ENCODE data around the gene JARID2.

Gene JARID2

DNA sequence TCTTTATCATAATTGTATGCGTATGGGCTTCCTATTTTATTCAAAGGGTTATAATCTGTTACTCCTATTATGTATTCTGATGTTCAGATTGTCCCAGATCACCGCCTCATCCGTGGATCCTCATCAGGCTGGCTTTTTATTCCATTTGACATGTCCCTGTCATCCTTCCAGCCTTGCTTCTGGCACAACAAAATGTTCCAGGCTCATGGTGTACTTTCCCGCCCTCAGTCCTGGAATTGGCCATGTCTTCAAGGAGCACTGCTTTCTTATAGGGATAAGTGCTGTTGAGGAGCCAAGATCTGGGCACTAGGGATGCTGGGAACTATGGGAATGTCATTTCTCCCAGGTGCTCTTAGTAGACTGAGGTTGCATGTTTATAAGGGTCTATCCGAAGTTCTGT is 207.8 kb downstream of the JARID2 start:
- no peak overlapping the region for H3K4me3 ChIP-seq (ENCODE audit: low read depth, low read length)
- TF ChIP-seq, protein P1, sequence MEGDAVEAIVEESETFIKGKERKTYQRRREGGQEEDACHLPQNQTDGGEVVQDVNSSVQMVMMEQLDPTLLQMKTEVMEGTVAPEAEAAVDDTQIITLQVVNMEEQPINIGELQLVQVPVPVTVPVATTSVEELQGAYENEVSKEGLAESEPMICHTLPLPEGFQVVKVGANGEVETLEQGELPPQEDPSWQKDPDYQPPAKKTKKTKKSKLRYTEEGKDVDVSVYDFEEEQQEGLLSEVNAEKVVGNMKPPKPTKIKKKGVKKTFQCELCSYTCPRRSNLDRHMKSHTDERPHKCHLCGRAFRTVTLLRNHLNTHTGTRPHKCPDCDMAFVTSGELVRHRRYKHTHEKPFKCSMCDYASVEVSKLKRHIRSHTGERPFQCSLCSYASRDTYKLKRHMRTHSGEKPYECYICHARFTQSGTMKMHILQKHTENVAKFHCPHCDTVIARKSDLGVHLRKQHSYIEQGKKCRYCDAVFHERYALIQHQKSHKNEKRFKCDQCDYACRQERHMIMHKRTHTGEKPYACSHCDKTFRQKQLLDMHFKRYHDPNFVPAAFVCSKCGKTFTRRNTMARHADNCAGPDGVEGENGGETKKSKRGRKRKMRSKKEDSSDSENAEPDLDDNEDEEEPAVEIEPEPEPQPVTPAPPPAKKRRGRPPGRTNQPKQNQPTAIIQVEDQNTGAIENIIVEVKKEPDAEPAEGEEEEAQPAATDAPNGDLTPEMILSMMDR (IDR thresholded peaks at IDR 0.05; ENCODE audit: low read depth, low read length): no peak

GRCh38 chr6:15456422-15456821 is 210.6 kb downstream of the JARID2 start:
- H3K4me3 ChIP-seq (ENCODE audit: low read depth, low read length): no peak overlapping the region
- TF ChIP-seq, protein P1 (IDR thresholded peaks at IDR 0.05; ENCODE audit: low read depth, low read length): no peak

DNA sequence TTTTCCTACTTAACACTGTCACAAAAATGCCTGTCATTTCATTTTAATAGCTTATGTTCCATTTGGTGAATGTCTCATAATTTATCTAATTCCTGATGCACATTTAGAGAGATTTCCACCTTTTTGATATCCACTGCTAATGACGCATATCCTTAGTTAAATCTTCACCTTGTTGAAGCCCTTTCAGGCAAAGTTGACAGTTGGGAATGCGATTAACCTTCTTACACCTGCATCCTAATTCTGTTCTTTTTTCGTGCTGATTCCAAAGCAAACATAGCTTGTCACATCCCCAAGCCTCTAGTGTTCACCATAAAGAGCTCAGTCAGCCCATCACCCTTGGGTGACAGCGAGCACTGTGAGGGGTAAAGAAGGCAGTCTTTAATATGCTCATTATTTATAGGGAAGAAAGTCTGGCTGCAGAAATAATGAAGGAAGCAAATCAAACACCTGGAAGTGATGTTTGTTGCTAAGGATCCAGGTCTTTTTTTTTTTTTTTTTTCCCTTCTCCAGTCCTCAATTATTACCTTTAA is 211.3 kb downstream of the JARID2 start:
- TF ChIP-seq, protein P1 (IDR thresholded peaks at IDR 0.05; ENCODE audit: low read depth, low read length): no peak
- no peak overlapping the region for H3K4me3 ChIP-seq (ENCODE audit: low read depth, low read length)

GRCh38 chr6:15458021-15458459 is 212.2 kb downstream of the JARID2 start:
- no peak overlapping the region for H3K4me3 ChIP-seq (ENCODE audit: low read depth, low read length)
- TF ChIP-seq, protein P1 (IDR thresholded peaks at IDR 0.05; ENCODE audit: low read depth, low read length): no peak

DNA sequence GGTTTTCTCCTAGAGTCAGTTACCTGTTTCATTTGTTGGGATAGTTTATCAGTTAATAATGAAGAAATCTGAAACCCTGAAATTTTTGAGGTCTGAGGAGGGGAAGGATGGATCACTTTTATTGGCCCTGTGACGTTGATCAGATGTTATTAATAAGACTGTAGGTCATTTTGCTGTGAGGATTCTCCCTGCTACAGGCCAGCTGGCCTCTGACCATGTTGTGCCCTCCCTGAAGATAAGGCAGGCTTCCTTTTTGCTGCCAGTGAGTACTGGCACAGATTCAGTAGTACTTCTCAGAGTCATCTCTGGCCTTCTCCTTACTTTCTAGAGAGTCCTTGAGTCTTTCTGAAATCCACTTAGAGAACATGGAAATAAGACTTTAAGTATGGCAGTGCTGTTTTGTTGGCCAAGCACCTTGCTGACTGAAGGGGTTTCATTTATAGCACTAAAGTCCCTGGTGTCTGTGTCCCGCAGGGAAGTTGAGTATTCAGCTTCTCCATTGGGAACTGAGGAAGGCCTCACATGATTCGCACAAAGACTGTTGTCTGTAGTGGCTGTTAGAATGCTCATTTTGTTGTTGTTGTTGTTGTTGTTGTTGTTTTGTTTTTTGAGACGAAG is 214.3 kb downstream of the JARID2 start:
- H3K4me3 ChIP-seq (ENCODE audit: low read depth, low read length): no peak overlapping the region
- TF ChIP-seq, protein P1 (IDR thresholded peaks at IDR 0.05; ENCODE audit: low read depth, low read length): no peak

DNA sequence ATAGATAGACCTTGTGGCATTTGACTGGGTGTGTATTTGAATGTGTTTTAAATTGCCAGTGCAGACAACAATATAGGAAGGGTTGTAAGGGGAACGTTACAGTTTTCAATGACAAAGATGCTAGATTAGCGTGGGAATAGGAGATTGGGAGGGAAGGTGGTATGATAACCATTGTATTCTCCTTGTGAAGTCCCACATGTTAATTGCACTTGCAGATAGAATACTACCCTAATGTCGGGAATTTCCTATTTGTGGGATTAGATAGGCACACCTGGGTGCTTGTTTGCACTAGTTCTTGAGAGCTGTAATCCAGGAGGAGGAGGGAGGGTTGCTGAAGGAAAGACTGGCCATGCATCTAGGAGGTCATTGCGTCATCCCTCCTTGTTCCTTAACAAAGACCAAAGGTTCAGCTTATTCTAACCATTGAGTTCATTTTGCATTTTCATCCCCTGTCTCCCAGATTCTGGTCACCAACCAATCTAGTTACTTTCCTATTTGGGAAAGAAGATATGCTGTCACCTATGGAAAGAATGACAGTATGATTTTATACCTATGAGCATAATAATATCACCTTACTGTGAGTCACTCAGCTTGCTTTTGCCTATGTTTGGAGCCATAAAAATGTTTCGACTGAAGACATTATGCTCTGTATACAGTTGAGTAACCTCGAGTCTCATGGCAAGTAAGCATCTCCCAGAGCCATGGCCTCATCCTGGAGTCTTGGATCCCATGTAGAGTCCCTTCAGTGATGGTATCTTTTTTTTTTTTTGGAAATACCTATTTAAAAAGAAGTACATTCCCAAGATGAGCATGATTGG is 215.5 kb downstream of the JARID2 start:
- TF ChIP-seq, protein P1 (IDR thresholded peaks at IDR 0.05; ENCODE audit: low read depth, low read length): no peak
- no peak overlapping the region for H3K4me3 ChIP-seq (ENCODE audit: low read depth, low read length)

GRCh38 chr6:15462256-15462655 is 216.4 kb downstream of the JARID2 start:
- TF ChIP-seq, protein P1 (IDR thresholded peaks at IDR 0.05; ENCODE audit: low read depth, low read length): no peak
- no peak overlapping the region for H3K4me3 ChIP-seq (ENCODE audit: low read depth, low read length)
